Medulla oblongata (tissue), 1 donor: ENCODE results near the gene TPGS2.
"Not testable (repeated sequence)": the region's sequence is repeated elsewhere in the genome, so short reads cannot be mapped to it uniquely, and the experiment has no call there.

Experiments used
- DNase-seq: peaks from one replicate; pipeline ENCODE4 v3.0.0-alpha.2; 2015; ENCODE audit errors: extremely low spot score

TPGS2 gene

GRCh38 chr18:36776650-36777049 is 52.2 kb downstream of the TPGS2 start:
- no peak for DNase-seq

- no peak for DNase-seq
These were observed 53.4 kb downstream of the TPGS2 start for GRCh38 chr18:36775396-36775795.

GRCh38 chr18:36772241-36772723 is 56.5 kb downstream of the TPGS2 start:
- DNase-seq, result no peak

GRCh38 chr18:36771245-36771644 is 57.6 kb downstream of the TPGS2 start:
- DNase-seq, result no peak

- DNase-seq, result no peak
These were observed 58.4 kb downstream of the TPGS2 start for GRCh38 chr18:36770315-36770946.

GRCh38 chr18:36769611-36770314 is 59.0 kb downstream of the TPGS2 start:
- no peak for DNase-seq

GRCh38 chr18:36769172-36769571 is 59.6 kb downstream of the TPGS2 start:
- DNase-seq, result no peak

GRCh38 chr18:36766836-36767235 is 62.0 kb downstream of the TPGS2 start:
- no peak for DNase-seq

GRCh38 chr18:36762965-36763364 is 65.8 kb downstream of the TPGS2 start:
- DNase-seq, result not testable (repeated sequence)

- no peak for DNase-seq
These were observed 66.7 kb downstream of the TPGS2 start for GRCh38 chr18:36762074-36762473.

- DNase-seq, result no peak
These were observed 67.6 kb downstream of the TPGS2 start for GRCh38 chr18:36761186-36761698.

GRCh38 chr18:36760598-36760997 is 68.2 kb downstream of the TPGS2 start:
- no peak for DNase-seq

GRCh38 chr18:36759167-36759776 is 69.5 kb downstream of the TPGS2 start:
- DNase-seq, result no peak

- no peak for DNase-seq
These were observed 70.2 kb downstream of the TPGS2 start for GRCh38 chr18:36758623-36759022.

GRCh38 chr18:36757991-36758390 is 70.8 kb downstream of the TPGS2 start:
- no peak for DNase-seq

GRCh38 chr18:36757081-36757480 is 71.7 kb downstream of the TPGS2 start:
- DNase-seq, result peak; percentile 90

- DNase-seq, result no peak
These were observed 72.6 kb downstream of the TPGS2 start for GRCh38 chr18:36756242-36756641.

GRCh38 chr18:36752929-36753865 is 75.6 kb downstream of the TPGS2 start:
- DNase-seq, result no peak

- DNase-seq, result no peak
These were observed 83.4 kb downstream of the TPGS2 start for GRCh38 chr18:36745219-36745975.

- DNase-seq, result no peak
These were observed 84.4 kb downstream of the TPGS2 start for GRCh38 chr18:36744261-36744876.
